ENCODE results near the gene RAB4A. TPM values are rescaled to one million over a fixed set of nuclear protein-coding genes. Genes with fewer than 3 reads are reported as not detected.
"Not testable (repeated sequence)": the region's sequence is repeated elsewhere in the genome, so short reads cannot be mapped to it uniquely, and the experiment has no call there.

RAB4A gene
- total RNA-seq, 1 donor from 2014 or later, result 131 TPM

DNA sequence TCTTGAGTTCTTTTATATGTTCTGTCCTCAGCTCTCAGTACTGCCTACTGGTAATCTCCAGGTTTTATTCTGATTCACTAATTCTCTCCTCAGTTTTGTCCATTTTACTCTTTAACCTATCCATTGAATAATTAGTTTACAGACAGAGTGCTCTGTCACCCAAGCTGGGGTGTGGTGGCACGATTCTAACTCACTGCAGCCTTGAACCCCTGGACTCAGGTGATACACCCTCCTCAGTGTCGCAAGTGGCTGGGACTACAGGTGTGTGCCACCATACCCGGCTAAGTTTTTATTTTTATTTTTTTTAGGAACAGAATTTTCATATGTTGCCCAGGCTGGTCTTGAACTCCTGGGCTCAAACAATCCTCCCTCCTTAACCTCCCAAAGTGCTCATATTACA lies 14.0 kb downstream of the RAB4A start:
- no peak for DNase-seq (ENCODE audit: missing footprints)
- intact Hi-C loops (cut with DNase I), result no loop called here
- no peak for ATAC-seq

DNA sequence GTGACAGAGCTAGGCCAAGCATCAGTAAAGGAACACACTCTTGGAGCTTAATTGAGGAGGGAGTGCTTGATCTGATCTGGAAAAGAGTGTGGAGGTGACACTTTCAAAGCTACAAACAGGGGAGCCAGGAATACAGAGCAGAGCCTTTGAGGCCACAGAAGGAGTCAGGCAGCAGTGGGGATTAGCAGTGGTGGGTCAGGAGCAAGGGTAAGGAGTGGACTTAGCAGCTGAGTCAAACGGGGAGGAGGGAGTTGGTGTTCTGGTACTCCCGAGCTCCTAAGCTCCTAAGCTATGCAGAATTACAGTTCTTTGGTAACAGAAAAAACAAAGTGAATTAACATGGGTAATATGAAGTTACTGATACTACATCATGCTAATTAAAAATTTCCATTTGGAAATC lies 14.5 kb downstream of the RAB4A start:
- intact Hi-C loops (cut with DNase I), result no loop called here
- DNase-seq (ENCODE audit: missing footprints) (no peak), ATAC-seq (no peak)

DNA sequence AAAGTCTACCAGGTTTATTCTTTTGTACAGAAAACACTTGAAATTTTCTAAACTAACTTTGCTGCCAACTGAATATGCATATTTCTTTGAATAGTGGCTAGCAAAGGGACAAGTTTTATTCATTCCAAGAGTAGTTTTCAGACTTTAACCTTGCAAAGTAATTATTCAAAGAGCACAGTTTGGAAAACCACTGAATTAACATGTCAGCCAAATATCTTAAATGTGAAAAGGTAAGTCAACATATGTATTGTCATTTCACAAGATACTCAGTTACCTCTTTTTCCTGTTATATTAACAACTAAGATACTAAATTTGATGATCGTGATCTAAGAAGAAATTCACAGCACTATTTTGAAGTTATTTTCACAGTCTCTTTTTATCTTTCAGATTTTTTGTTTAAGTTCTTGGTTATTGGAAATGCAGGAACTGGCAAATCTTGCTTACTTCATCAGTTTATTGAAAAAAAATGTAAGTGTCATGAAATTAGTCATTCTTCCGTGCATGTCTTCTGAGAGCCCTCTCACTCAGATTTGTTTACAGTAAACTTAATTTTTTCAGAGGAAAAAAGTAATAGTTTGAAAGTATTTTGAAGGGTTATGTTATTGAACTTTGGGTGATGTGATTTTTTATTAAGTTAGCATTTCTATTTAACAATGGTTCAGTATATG lies 15.3 kb downstream of the RAB4A start:
- intact Hi-C loops (cut with DNase I), result no loop called here
- DNase-seq (ENCODE audit: missing footprints) (no peak), ATAC-seq (no peak)

DNA sequence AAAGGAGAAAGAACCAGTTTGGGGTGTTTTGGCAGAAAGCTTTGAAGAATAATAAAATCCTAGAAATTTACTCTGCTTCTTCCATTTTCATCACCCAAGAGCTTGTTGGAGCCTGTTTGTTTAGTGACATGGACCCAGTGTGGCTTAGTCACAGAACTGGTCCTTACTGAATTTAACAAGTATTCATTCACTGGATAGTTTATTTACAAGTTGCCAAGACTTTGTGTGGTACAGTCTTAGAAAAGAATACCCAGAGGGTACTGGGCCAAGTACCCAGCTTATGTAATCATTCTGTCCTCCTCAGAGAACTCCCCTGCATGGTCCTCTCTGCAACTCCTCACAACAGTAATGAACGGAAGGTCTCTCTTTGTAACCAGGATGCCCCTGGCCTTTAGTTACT lies 16.4 kb downstream of the RAB4A start:
- ATAC-seq (no peak), DNase-seq (ENCODE audit: missing footprints) (no peak)
- intact Hi-C loops (cut with DNase I), result no loop called here

DNA sequence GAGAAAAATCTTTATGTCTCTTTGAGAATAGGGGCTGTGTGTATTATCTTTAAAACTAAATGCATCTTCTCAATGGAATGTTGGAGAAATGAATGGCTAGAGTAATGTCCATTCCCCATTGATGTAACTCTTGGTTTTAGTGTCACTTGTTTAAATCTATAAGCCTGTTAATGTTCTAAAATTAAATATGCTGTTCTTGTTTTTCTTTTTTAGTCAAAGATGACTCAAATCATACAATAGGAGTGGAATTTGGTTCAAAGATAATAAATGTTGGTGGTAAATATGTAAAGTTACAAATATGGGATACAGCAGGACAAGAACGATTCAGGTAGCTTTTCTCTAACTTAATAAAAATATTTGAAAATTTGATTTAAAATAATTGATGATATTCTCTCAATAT lies 17.6 kb downstream of the RAB4A start:
- intact Hi-C loops (cut with DNase I), result no loop called here
- ATAC-seq (no peak), DNase-seq (ENCODE audit: missing footprints) (no peak)

DNA sequence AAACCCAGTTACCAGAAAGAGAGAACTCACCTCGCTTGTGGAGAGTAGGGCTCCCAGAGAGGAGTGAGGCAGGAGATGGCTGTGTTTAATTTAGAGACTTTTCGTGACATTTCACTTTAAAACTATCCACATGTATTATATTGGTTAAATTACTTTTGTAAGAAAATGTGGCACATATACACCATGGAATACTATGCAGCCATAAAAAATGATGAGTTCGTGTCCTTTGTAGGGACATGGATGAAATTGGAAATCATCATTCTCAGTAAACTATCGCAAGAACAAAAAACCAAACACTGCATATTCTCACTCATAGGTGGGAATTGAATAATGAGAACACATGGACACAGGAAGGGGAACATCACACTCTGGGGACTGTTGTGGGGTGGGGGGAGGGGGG lies 20.8 kb downstream of the RAB4A start:
- ATAC-seq; DNase-seq (ENCODE audit: missing footprints); intact Hi-C loops (cut with DNase I): not testable (repeated sequence)

DNA sequence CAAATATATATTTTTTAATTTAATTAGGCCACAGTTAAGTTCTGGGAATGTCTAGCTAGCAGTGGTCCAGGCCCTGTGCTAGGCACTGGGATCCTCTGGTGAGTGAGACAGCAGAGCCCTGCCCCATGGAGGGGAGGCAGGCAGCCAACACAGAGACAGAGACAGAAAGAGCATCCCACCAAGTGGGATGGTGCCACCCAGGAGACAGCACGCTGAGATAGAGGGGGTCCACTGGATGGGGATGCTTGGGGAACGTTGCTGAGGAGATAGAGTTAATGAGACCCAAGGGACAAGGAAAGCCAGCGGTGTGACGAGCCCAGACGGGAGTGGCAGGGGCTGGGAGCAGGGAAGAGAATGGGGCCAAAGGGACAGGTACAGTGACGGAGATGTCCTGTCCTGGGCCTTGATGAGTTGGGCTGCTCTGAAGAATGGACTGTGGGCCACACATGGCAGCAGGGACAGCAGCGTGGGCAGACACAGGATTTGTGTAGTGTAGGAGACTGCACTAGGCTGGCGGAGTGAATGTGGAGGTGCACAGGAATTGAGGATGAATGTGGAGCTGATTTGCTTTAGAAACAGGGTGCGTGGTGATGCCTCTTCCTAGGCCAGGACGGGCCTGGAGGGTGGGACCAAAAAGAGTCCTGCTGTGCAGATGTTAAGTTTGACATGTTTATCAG lies 22.8 kb downstream of the RAB4A start:
- DNase-seq (ENCODE audit: missing footprints), result no peak
- ATAC-seq, result no peak
- intact Hi-C loops (cut with DNase I), result no loop called here

DNA sequence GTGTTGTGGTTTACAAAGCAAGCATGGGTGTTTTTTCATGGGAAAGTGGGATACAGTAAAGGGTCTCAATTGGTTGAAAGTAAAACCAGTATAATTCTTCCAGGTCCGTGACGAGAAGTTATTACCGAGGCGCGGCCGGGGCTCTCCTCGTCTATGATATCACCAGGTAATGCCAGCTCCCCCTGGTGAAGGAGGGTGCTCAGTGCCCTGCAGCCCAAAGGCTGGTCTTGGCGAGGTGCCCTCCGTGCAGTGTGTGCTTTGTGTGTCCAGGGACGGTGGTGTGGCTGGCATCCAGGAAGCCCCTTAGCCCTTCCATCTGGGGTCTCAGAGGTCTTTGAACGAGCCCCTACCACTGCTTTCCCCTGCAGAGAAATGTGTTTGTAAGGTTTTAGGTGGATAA lies 24.8 kb downstream of the RAB4A start:
- no peak for DNase-seq (ENCODE audit: missing footprints)
- intact Hi-C loops (cut with DNase I), result no loop called here
- no peak for ATAC-seq

DNA sequence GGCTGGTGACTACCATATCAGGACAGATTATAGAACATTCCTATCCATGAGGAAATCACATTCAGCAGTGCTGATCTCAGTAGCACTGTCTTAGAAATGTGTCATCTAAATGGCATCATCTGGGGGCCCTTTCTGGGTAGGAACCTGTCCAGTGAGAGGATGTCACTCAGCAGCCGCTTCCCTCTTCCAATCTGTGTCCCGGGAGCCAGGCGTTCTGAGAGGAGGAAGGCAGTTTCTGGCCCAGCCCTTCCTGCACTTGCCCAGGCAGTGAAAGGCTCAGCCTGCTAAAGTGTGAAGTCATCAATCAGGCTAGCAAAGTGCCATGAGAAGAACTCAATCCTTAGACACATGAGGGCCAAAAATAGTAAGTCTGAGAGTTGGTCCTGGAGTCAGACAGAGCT lies 25.6 kb downstream of the RAB4A start:
- ATAC-seq (peak; percentile 76), DNase-seq (ENCODE audit: missing footprints) (no peak)
- intact Hi-C loops (cut with DNase I), result no loop called here

DNA sequence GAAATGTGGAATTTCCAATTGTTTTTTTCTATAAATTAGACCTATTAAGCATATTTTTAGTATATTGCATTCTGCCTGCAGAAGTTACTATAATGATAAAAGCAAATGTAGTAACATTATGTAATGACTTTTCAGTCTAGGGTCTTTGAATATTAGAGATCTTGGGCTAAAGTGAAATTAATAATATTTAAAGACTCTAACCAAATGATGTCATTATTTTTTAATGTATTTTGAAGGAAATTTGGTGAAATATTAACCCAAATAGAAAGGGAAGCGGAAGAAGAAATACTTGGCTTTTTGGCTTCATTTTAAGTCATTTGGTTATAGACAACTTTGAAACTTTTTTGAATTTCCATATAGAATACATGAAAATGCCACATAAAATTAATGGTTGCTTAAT lies 26.8 kb downstream of the RAB4A start:
- DNase-seq (ENCODE audit: missing footprints) (no peak), ATAC-seq (no peak)
- intact Hi-C loops (cut with DNase I), result no loop called here

DNA sequence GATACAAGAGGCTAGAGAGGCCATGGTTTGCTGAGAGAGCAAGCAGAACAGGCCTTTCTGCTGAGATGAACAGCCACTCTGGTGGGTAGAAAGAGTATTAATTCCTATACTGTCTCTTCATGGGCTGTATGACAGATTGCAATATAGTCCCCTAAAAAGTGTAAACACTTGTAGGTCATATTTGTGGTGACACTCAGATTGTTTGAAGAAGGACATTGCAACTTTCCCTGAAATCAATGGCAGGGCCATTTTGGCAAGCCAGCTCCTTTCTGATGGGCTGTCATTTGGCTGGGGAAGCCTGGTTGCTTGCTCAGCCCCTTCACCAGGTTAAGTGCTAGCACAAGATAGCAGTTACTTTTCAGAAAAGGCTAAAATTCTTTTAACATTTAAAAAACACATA lies 27.5 kb downstream of the RAB4A start:
- ATAC-seq, result no peak
- no peak for DNase-seq (ENCODE audit: missing footprints)
- intact Hi-C loops (cut with DNase I), result no loop called here

DNA sequence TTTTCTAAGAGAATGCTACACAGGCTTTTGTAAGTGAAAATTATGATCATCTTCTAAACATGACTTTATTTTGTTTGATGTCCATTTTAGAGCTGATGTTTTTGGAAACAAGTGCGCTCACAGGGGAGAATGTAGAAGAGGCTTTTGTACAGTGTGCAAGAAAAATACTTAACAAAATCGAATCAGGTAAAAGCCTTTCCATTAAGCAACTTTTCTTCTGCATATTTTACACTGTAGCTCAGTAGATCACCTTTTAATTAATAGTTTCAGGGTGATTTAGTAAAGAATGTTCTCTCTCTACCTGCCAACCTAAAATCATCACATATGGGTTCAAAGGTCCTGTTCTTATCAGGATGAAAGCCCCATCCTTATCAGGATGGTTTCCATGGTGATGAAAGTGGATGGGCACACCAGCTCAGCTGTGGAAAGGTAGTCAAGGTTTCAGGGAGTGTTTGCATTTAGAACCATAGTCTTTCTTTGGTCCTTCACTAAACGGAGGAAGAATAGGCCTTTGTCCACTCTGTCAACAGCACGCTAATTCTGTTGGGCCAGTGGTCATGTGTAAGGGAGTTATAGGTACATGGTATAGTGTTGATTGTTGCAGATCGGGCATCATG lies 28.1 kb downstream of the RAB4A start:
- DNase-seq (ENCODE audit: missing footprints) (no peak), ATAC-seq (no peak)
- intact Hi-C loops (cut with DNase I), result no loop called here

DNA sequence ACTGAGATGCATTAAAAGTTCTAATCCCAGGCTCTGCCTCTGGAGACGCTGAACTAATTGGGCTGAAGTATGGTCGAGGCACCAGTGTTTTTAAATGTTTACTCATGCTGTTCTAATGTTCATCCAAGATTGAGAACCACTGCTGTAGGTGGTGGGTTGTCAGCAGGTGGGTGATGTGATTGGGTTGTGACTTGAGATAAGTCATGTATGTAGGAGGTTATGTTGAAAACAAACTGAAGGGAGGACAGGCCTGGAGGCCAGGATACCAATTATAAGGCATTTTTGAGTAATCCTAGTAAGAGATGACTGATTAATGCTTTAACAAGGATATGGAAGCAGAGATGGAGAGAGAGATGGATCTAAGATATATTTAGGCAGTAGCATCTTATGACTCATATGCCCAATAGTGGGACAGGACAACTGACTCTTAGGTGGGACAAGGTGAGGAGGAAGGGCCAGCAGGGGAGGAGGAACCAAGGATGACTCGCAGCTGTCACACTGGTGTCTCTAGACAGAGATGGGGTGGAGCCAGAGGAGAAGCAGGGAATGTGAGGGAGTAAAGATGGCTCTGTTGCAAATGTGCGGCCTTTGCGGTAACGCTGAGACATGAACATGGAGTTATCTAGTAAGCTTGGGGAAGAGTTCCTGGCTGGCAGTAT lies 29.3 kb downstream of the RAB4A start:
- no peak for ATAC-seq
- intact Hi-C loops (cut with DNase I), result no loop called here
- no peak for DNase-seq (ENCODE audit: missing footprints)

DNA sequence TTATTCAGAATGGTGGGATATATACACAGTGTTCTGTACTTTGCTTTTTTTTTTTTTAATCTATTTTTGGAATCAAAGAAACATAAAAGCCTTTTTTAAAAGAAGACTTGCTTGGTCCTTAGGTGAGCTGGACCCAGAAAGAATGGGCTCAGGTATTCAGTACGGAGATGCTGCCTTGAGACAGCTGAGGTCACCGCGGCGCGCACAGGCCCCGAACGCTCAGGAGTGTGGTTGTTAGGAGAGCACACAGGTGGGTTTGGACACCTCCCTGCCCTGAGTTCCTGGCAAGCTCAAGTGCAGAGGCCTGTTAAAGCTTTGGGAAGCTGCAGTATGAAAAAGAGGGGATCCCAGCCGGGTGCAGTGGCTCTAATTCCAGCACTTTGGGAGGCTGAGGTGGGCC lies 31.8 kb downstream of the RAB4A start:
- DNase-seq (ENCODE audit: missing footprints), result no peak
- no peak for ATAC-seq
- intact Hi-C loops (cut with DNase I), result no loop called here

DNA sequence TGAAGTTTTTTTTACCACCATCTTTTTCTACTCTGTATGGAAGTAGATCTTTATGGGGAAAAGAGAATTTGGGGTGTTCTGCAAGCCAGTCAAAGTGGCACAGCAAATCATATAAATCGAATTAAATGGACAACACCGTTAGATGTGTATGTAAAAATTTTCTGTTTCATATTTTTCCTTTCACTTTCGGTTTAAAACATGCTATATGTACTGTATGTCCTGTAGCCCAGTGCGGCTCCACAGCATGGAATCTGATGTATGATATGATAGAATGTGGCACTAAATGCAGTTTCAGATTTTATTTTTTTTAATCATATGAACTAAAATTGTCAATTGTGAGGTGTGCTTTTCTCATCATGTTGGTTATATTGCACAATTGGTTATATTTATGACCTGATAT lies 32.9 kb downstream of the RAB4A start:
- ATAC-seq, result no peak
- DNase-seq (ENCODE audit: missing footprints), result no peak
- intact Hi-C loops (cut with DNase I), result no loop called here

DNA sequence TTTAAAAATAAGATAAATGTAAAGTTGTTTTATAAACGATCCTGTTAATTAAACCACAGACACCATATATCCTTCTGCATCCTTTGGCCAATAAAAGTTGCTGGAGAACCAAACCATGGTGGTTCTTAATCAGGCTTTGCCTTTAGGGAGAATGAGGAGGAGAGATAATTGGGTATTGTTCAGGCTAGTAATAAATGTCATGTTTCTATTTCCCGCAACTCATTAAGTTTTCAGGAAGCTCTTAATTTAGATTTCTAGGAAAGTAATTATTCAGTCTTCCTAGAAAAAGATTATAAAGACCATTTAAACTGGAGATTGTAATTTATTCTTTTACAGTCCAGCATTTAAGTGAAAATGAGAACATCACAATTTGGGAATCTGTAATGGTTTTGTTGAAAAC lies 34.5 kb downstream of the RAB4A start:
- ATAC-seq (no peak), DNase-seq (ENCODE audit: missing footprints) (no peak)
- intact Hi-C loops (cut with DNase I), result no loop called here

DNA sequence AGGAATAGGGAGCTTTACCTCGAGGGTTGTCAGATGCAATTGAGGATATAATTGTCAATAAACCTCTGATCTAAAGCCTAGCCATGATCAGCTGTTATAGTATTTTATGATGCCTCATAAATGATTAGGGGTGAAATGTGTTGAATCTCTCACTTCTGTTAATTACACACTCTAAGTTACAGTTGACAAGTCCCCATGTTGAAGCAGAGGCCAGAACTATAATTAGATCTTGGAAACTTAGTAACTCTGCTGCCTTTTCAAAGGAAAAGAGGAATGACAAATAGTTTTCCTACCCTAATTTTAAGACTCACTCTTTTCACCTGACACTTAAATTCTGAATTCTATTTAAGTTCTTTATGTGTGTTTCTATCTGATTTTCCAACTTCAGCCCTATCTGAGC lies 38.2 kb downstream of the RAB4A start:
- intact Hi-C loops (cut with DNase I), result no loop called here
- ATAC-seq, result no peak

DNA sequence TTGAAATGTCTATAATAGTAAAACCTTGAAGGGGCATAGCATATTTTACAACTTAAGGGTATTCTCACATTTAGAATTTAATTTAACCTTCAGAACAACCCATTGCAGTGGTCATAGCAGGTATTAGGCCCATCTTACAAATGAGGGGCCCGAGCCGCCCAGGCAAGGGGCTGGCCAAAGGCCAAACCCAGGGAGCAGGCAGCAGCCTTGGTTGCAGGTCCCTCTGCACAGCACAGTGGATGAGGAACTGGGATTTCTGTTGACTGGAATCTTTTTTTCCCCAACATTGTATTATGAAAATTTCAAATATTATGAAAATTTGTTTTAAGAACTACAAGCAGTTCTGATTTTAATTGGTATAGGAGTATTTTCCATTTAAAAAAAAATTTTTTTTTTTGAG lies 38.8 kb downstream of the RAB4A start:
- intact Hi-C loops (cut with DNase I), result no loop called here
- DNase-seq (ENCODE audit: missing footprints) (no peak), ATAC-seq (no peak)

More for the DNA sequence above, 38.2 kb downstream of the RAB4A start:
- no peak for DNase-seq (ENCODE audit: missing footprints)

DNA sequence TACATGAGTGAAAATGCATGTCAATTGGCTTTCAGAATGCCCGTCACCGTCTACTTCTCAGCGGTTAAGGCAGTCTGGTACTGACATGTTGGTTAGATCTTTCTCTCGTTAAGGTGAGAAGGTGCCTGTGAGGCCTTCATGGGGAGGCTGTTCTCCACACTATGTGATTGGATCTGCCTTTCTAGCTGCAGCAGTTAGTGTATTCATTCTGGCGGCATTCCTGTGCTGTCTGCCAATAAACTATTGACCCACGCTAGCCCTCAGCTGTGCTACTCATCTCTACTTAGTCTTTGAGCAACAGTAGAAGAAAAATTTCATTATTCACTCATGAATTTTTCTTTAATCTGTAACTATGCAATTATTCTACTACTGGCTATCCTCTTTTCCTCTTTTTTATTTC lies 39.9 kb downstream of the RAB4A start:
- peak; percentile 63 for ATAC-seq
- intact Hi-C loops (cut with DNase I), result no loop called here
- no peak for DNase-seq (ENCODE audit: missing footprints)

DNA sequence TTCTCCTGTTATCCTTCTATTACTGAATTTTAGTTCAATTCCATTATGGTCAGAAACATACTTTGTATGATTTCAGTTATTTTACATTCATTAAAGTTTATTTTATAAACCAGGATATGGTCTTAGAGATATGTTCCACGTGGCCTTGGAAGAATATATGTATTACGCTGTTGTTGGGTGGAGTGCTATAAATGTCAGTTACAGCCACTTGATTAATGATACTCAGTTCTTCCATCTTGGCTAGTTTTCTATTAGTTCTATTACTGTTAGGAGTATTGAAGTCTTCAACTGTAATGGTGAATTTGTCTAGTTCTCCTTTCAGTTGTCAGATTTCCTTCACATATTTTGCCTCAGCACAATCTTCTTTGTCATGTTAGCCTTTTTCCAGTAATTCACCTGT lies 45.3 kb downstream of the RAB4A start:
- DNase-seq (ENCODE audit: missing footprints), result no peak
- intact Hi-C loops (cut with DNase I), result no loop called here
- no peak for ATAC-seq
